ENCODE data around the gene USP17L19. TPM values are rescaled to one million over a fixed set of nuclear protein-coding genes. Genes with fewer than 3 reads are reported as not detected.
"Not testable (repeated sequence)": the region's sequence is repeated elsewhere in the genome, so short reads cannot be mapped to it uniquely, and the experiment has no call there.

USP17L19 gene
- total RNA-seq, 2 experiments from 2014 or later, result not detected

DNA sequence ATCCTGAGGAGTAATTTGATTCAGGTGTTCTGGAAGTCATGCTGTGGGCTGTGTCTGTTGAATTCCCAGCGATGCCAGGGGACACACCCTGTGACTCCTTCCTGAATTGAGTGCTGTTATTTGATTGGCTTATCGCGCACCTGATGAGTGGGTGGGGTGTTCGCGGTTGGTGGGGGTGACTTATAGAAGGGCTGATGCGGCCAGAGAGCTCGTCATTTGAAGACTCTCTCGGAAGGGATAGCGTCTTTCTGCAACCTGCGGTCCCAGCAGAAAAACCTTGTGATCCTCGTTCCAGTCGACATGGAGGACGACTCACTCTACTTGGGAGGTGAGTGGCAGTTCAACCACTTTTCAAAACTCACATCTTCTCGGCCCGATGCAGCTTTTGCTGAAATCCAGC lies 14.1 kb downstream of the USP17L19 start, which contains the start of gene USP17L22:
Gene USP17L22 (plus strand): TSS at position 301 of the 400 bp plus-strand sequence. CDS start 0 bp downstream, at position 301.
- POLR2A ChIA-PET; CTCF ChIA-PET; H3K27ac Mint-ChIP-seq; H3K36me3 Mint-ChIP-seq (ENCODE audit: low read depth); DNase-seq; H3K27me3 Mint-ChIP-seq; H3K4me1 Mint-ChIP-seq; H3K4me3 Mint-ChIP-seq; H3K9me3 Mint-ChIP-seq: not testable (repeated sequence)

DNA sequence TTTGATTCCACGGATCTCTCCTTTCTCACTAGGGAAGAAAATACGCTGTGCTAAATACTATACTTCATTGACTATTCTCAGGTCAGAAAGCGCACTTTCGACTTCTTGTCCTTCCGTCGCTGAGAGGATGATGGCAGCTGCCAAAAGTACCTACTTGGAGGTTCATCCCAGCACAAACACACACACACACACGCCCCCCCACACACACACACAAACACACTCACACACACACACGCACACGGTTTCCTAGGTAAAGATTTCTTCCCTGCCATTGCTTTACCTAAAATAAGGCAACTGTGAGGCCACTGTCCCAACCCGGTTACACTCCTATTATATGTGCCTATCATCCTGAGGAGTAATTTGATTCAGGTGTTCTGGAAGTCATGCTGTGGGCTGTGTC lies 18.5 kb downstream of the USP17L19 start:
- H3K4me1 Mint-ChIP-seq; POLR2A ChIA-PET; H3K27me3 Mint-ChIP-seq; CTCF ChIA-PET; H3K27ac Mint-ChIP-seq; H3K4me3 Mint-ChIP-seq; H3K36me3 Mint-ChIP-seq (ENCODE audit: low read depth); H3K9me3 Mint-ChIP-seq: not testable (repeated sequence)
- peak; percentile 7 for DNase-seq

Other genes with a start within 250 kb of the USP17L19 start
- not detected for gene FAM90A26, start 83.0 kb upstream of the USP17L19 start, total RNA-seq
- gene USP17L10, start 42.7 kb upstream of the USP17L19 start, total RNA-seq, result not detected
- not detected for gene USP17L11, start 38.0 kb upstream of the USP17L19 start, total RNA-seq
- gene USP17L12, start 33.2 kb upstream of the USP17L19 start, total RNA-seq, result not detected
- gene USP17L13, start 28.5 kb upstream of the USP17L19 start, total RNA-seq, result not detected
- gene USP17L15, start 19.0 kb upstream of the USP17L19 start, total RNA-seq, result not detected
- gene USP17L17, start 9.5 kb upstream of the USP17L19 start, total RNA-seq, result not detected
- not detected for gene USP17L18, start 4.7 kb upstream of the USP17L19 start, total RNA-seq
- not detected for gene USP17L20, start 4.7 kb downstream of the USP17L19 start, total RNA-seq
- not detected for gene USP17L21, start 9.5 kb downstream of the USP17L19 start, total RNA-seq
- gene USP17L22, start 14.2 kb downstream of the USP17L19 start, total RNA-seq, result not detected
- not detected for gene USP17L24, start 71.8 kb downstream of the USP17L19 start, total RNA-seq
- gene USP17L25, start 76.5 kb downstream of the USP17L19 start, total RNA-seq, result not detected
- not detected for gene USP17L26, start 81.3 kb downstream of the USP17L19 start, total RNA-seq
- gene USP17L5, start 86.0 kb downstream of the USP17L19 start, total RNA-seq, result not detected
- not detected for gene USP17L27, start 90.8 kb downstream of the USP17L19 start, total RNA-seq
- not detected for gene USP17L28, start 95.5 kb downstream of the USP17L19 start, total RNA-seq
- not detected for gene USP17L29, start 100.3 kb downstream of the USP17L19 start, total RNA-seq
- not detected for gene USP17L30, start 109.8 kb downstream of the USP17L19 start, total RNA-seq
- not detected for gene DEFB131A, start 191.0 kb downstream of the USP17L19 start, total RNA-seq